ENCODE data around the gene KLHL15.

DNA sequence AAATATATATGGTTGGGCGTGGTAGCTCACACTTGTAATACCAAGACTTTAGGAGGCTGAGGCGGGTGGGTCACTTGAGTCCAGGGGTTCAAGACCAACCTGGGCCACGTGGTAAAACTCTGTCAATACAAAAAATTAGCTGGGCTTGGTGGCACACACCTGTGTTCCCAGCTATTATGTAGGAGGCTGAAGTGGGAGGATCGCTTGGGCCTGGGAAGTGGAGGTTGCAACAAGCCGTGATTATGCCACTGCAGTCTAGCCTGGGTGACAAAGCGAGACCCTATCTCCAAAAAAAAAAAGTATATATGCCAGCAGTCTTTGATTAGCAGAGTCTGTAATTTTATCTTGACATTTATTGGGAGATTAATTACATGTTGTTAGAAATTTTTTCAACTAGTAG is 36.5 kb upstream of the KLHL15 start:
- TF ChIP-seq MYC (CRISPR knock-in tag; IDR thresholded peaks at IDR 0.05; ENCODE audit: borderline replicate concordance) (no peak), SOX6 (IDR thresholded peaks at IDR 0.05) (no peak), SOX6 (CRISPR knock-in tag; IDR thresholded peaks at IDR 0.05) (no peak), ATRX (CRISPR knock-in tag; IDR thresholded peaks at IDR 0.05; ENCODE audit: borderline replicate concordance) (no peak), POLR2A (IDR thresholded peaks at IDR 0.05; ENCODE audit: insufficient read depth in 1 of 2, low read depth in 2 of 2, low read length in 2 of 2) (no peak), BHLHE40 (IDR thresholded peaks at IDR 0.05; ENCODE audit: low read length) (no peak), YY1 (IDR thresholded peaks at IDR 0.05; ENCODE audit: insufficient read depth, insufficient replicate concordance, low read depth, low read length) (no peak), SRSF1 (optimal IDR thresholded peaks at IDR 0.05; ENCODE audit: low read depth, low read length) (no peak), CBFB (CRISPR knock-in tag; IDR thresholded peaks at IDR 0.05) (no peak), REXO4 (CRISPR knock-in tag; IDR thresholded peaks at IDR 0.05; ENCODE audit: borderline replicate concordance) (no peak)
- TF ChIP-seq, protein P1, sequence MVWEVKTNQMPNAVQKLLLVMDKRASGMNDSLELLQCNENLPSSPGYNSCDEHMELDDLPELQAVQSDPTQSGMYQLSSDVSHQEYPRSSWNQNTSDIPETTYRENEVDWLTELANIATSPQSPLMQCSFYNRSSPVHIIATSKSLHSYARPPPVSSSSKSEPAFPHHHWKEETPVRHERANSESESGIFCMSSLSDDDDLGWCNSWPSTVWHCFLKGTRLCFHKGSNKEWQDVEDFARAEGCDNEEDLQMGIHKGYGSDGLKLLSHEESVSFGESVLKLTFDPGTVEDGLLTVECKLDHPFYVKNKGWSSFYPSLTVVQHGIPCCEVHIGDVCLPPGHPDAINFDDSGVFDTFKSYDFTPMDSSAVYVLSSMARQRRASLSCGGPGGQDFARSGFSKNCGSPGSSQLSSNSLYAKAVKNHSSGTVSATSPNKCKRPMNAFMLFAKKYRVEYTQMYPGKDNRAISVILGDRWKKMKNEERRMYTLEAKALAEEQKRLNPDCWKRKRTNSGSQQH (CRISPR knock-in tag; IDR thresholded peaks at IDR 0.05; ENCODE audit: low read depth), result no peak
- TF ChIP-seq, protein P2, sequence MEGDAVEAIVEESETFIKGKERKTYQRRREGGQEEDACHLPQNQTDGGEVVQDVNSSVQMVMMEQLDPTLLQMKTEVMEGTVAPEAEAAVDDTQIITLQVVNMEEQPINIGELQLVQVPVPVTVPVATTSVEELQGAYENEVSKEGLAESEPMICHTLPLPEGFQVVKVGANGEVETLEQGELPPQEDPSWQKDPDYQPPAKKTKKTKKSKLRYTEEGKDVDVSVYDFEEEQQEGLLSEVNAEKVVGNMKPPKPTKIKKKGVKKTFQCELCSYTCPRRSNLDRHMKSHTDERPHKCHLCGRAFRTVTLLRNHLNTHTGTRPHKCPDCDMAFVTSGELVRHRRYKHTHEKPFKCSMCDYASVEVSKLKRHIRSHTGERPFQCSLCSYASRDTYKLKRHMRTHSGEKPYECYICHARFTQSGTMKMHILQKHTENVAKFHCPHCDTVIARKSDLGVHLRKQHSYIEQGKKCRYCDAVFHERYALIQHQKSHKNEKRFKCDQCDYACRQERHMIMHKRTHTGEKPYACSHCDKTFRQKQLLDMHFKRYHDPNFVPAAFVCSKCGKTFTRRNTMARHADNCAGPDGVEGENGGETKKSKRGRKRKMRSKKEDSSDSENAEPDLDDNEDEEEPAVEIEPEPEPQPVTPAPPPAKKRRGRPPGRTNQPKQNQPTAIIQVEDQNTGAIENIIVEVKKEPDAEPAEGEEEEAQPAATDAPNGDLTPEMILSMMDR (CRISPR knock-in tag; IDR thresholded peaks at IDR 0.05), result no peak
- TF ChIP-seq, protein P3, sequence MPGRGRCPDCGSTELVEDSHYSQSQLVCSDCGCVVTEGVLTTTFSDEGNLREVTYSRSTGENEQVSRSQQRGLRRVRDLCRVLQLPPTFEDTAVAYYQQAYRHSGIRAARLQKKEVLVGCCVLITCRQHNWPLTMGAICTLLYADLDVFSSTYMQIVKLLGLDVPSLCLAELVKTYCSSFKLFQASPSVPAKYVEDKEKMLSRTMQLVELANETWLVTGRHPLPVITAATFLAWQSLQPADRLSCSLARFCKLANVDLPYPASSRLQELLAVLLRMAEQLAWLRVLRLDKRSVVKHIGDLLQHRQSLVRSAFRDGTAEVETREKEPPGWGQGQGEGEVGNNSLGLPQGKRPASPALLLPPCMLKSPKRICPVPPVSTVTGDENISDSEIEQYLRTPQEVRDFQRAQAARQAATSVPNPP (CRISPR knock-in tag; IDR thresholded peaks at IDR 0.05), result no peak
- TF ChIP-seq, protein P4, sequence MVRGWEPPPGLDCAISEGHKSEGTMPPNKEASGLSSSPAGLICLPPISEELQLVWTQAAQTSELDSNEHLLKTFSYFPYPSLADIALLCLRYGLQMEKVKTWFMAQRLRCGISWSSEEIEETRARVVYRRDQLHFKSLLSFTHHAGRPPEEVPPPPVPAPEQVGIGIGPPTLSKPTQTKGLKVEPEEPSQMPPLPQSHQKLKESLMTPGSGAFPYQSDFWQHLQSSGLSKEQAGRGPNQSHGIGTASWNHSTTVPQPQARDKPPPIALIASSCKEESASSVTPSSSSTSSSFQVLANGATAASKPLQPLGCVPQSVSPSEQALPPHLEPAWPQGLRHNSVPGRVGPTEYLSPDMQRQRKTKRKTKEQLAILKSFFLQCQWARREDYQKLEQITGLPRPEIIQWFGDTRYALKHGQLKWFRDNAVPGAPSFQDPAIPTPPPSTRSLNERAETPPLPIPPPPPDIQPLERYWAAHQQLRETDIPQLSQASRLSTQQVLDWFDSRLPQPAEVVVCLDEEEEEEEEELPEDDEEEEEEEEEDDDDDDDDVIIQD (CRISPR knock-in tag; IDR thresholded peaks at IDR 0.05; ENCODE audit: low read depth), result no peak

Data from HepG2 (cell line).